Breast epithelium (tissue), 3 donors: ENCODE data around the gene KLRF1.

Experiments used
- CTCF ChIP-seq, 3 donors: fragments of 450-650 bp; IDR thresholded peaks; one replicate each; pipeline ENCODE4 v1.5.1; 2016 to 2017; ENCODE audit warnings: antibody characterized with exemption in 3 of 3, mild to moderate bottlenecking in 3 of 3, moderate library complexity in 3 of 3
- POLR2A ChIP-seq: fragments of 450-650 bp; IDR thresholded peaks from one replicate; pipeline ENCODE4 v1.6.1; 2016; ENCODE audit warnings: antibody characterized with exemption, mild to moderate bottlenecking, moderate library complexity
- POLR2AphosphoS5 ChIP-seq, 3 donors: sonication (generic); formaldehyde crosslinking; IDR thresholded peaks; one replicate each; pipeline ENCODE4 v1.6.1; 2017; ENCODE audit warnings: antibody characterized with exemption in 3 of 3

DNA sequence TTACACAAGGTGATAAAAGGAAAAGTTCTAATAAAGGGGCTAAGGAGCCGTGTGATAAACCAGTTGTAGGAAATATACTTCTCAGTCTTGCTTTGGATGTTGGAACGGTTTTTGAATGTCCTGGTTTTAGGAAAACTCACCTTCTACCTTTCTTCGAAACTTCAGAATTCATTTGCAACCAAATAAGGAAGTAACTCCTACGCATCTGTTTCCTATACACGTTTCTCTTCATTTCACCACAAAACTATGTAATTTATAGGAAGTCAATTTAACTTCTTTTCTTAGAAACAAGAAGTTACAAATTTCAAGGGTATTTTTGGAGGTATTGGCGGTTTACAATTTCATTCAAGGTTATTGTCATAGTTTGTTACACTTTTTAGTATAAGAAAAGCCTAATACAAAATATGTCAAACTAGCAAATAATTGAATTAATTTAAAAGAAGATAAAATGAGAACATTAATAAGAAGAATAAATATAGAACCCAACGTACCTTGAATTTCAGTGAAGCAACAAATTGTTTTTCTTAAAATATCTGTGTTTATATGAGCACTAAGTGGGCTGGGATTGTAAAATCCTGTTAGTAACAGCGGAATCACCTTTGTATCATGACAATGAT, 33.4 kb upstream of the KLRF1 start:
- TF ChIP-seq CTCF (IDR thresholded peaks at IDR 0.05) = no peak
- no peak for TF ChIP-seq POLR2A
- no peak for TF ChIP-seq POLR2AphosphoS5 (IDR thresholded peaks at IDR 0.05)
